HepG2 (cell line): Measurements from ENCODE around the gene MICAL3. TPM values are rescaled to one million over a fixed set of nuclear protein-coding genes. Genes with fewer than 3 reads are reported as not detected.
A peak's percentile ranks its signal among the peaks of the same experiment; 100 is the strongest.

Experiments used
- ATAC-seq: fragments of 200-7000 bp; cut with Tn5 transposase; 3 replicates; pipeline ENCODE4 v1.9.1; 2020; ENCODE audit warnings: mild to moderate bottlenecking, moderate library complexity
- BruUV-seq: library from RNA; stranded (reverse); fragments of 400-500 nt; replicated peaks from 2 replicates; lab custom pipeline; 2021; lab: Mats Ljungman, UMichigan
- CTCF ChIA-PET: fragments of 300-600 bp; formaldehyde crosslinking; extraction: SDS; loops from one replicate; lab custom pipeline; 2021; ENCODE audit warnings: low total read pairs, inconsistent platforms, low intra/inter-chr PET ratio; lab: Yijun Ruan, JAX
- POLR2A ChIA-PET: fragments of 350-600 bp; sonication (Branson Sonifier 250); formaldehyde crosslinking; loops from one replicate; lab custom pipeline; 2020; ENCODE audit warnings: antibody characterized with exemption, inconsistent platforms; lab: Yijun Ruan, JAX
- DNase-seq: peaks from one replicate; pipeline ENCODE4 v3.0.0-alpha.2; 2015; ENCODE audit warnings: low spot score
- FAIRE-seq: peaks from 3 replicates; lab custom pipeline; 2011; peaks lifted over from hg19 to GRCh38; lab: Jason Lieb, UNC
- H2AFZ ChIP-seq: one replicate; pipeline ENCODE4 v1.6.1; 2011; ENCODE audit warnings: low read length, inconsistent platforms
- H3K27ac ChIP-seq: fragments of 300-600 bp; 3 replicates; pipeline ENCODE4 v1.8.0; 2011; ENCODE audit warnings: mixed run types, mild to moderate bottlenecking, mixed read lengths, low read length, inconsistent platforms; ENCODE audit not compliant: insufficient read depth; ENCODE audit errors: extremely low read length
- H3K27me3 ChIP-seq, 2 experiments: fragments of 200-600 bp in 1 of 2; 2 replicates in 1 of 2; 3 replicates in 1 of 2; pipeline versions ENCODE4 v1.6.0 to v1.8.0; 2011; ENCODE audit warnings: low read length in 2 of 2, mild to moderate bottlenecking in 2 of 2, moderate library complexity in 2 of 2, inconsistent platforms in 1 of 2; ENCODE audit not compliant: insufficient read depth in 2 of 2, control insufficient read depth in 1 of 2
- H3K36me3 ChIP-seq, 2 experiments: fragments of 200-600 bp in 1 of 2; replicated peaks in 1 of 2; 2 replicates in 1 of 2; 3 replicates in 1 of 2; pipeline versions ENCODE4 v1.5.1 to v1.8.0; 2011; ENCODE audit warnings: low read length in 2 of 2, inconsistent platforms in 1 of 2; ENCODE audit not compliant: insufficient read depth in 2 of 2, control insufficient read depth in 1 of 2
- H3K4me1 ChIP-seq: 2 replicates; pipeline ENCODE4 v1.5.1; 2012; ENCODE audit warnings: low read length, inconsistent platforms; ENCODE audit not compliant: insufficient read depth
- H3K4me2 ChIP-seq: 2 replicates; pipeline ENCODE4 v1.6.0; 2011; ENCODE audit warnings: low read depth, low read length, inconsistent platforms
- H3K4me3 ChIP-seq, 3 experiments: fragments of 200-600 bp in 1 of 3; sonication (generic), shearing (Covaris generic) in 1 of 3; replicated peaks in 1 of 3; 2 replicates each; pipeline ENCODE4 v1.5.1; 2011 to 2016; ENCODE audit warnings: low read length in 3 of 3, inconsistent platforms in 2 of 3, low read depth in 2 of 3, mild to moderate bottlenecking in 2 of 3, control low read depth in 1 of 3, mixed read lengths in 1 of 3; ENCODE audit not compliant: insufficient read depth in 1 of 3
- H3K79me2 ChIP-seq: one replicate; pipeline ENCODE4 v1.6.1; 2011; ENCODE audit warnings: low read length, inconsistent platforms; ENCODE audit not compliant: insufficient read depth
- H3K9ac ChIP-seq: 2 replicates; pipeline ENCODE4 v1.6.0; 2011; ENCODE audit warnings: mild to moderate bottlenecking, low read depth, low read length, inconsistent platforms; ENCODE audit not compliant: insufficient read depth
- H3K9me3 ChIP-seq: 2 replicates; pipeline ENCODE4 v1.5.1; 2012; ENCODE audit warnings: mild to moderate bottlenecking, low read length
- H4K20me1 ChIP-seq: 2 replicates; pipeline ENCODE4 v1.6.0; 2011; ENCODE audit warnings: inconsistent platforms, mild to moderate bottlenecking, low read length, moderate library complexity; ENCODE audit not compliant: insufficient read depth
- ARID3A ChIP-seq: IDR thresholded peaks from 2 replicates; pipeline ENCODE4 v1.6.1; 2012; ENCODE audit warnings: low read depth, low read length, improper control_type of control experiment
- EHMT2 ChIP-seq: fragments of 200-600 bp; sonication (generic); IDR thresholded peaks from 2 replicates; pipeline ENCODE4 v1.7.0; 2017; ENCODE audit warnings: antibody characterized with exemption, low read depth, low read length, borderline replicate concordance
- EP300 ChIP-seq, 3 experiments: sonication (generic) in 1 of 3; formaldehyde crosslinking in 1 of 3; IDR thresholded peaks; 2 replicates each; pipeline versions ENCODE4 v1.5.1 to v1.6.1; 2011 to 2020; ENCODE audit warnings: low read depth in 2 of 3, low read length in 2 of 3, borderline replicate concordance in 1 of 3, improper control_type of control experiment in 1 of 3, mild to moderate bottlenecking in 1 of 3, missing genetic modification reagents in 1 of 3, moderate library complexity in 1 of 3
- FOXA3 ChIP-seq: IDR thresholded peaks from 2 replicates; pipeline ENCODE4 v1.6.1; 2016; ENCODE audit warnings: missing genetic modification reagents, missing compliant biosample characterization
- FOXK2 ChIP-seq: fragments of 450-650 bp; IDR thresholded peaks from 2 replicates; pipeline ENCODE4 v1.6.1; 2016
- FOXP4 ChIP-seq: sonication (generic); formaldehyde crosslinking; IDR thresholded peaks from 2 replicates; pipeline ENCODE4 v1.4.0; 2020; ENCODE audit warnings: missing genetic modification reagents
- GFI1 ChIP-seq: sonication (generic); formaldehyde crosslinking; IDR thresholded peaks from 2 replicates; pipeline ENCODE4 v1.5.0; 2020; ENCODE audit warnings: missing genetic modification reagents, mild to moderate bottlenecking, borderline replicate concordance
- HMGXB4 ChIP-seq, 2 experiments: sonication (generic) in 1 of 2; formaldehyde crosslinking in 1 of 2; IDR thresholded peaks; 2 replicates each; pipeline versions ENCODE4 v1.4.0 to v1.6.1; 2018 to 2020; ENCODE audit warnings: missing genetic modification reagents in 2 of 2, borderline replicate concordance in 1 of 2, low read depth in 1 of 2, mild to moderate bottlenecking in 1 of 2, missing biosample characterization in 1 of 2
- KAT2B ChIP-seq: fragments of 150-350 bp; IDR thresholded peaks from 2 replicates; pipeline ENCODE4 v1.6.1; 2014; ENCODE audit warnings: low read depth, low read length, borderline replicate concordance
- LCORL ChIP-seq, 2 experiments: fragments of 450-650 bp in 1 of 2; sonication (generic) in 1 of 2; formaldehyde crosslinking in 1 of 2; IDR thresholded peaks; 2 replicates each; pipeline versions ENCODE4 v1.5.0 to v1.6.1; 2017 to 2020; ENCODE audit warnings: antibody characterized with exemption in 1 of 2, missing genetic modification reagents in 1 of 2
- STAT5B ChIP-seq: sonication (generic); formaldehyde crosslinking; IDR thresholded peaks from 2 replicates; pipeline ENCODE4 v1.4.0; 2020; ENCODE audit warnings: missing genetic modification reagents
- ZBED4 ChIP-seq: sonication (generic); formaldehyde crosslinking; IDR thresholded peaks from 2 replicates; pipeline ENCODE4 v1.4.0; 2020; ENCODE audit warnings: missing genetic modification reagents, borderline replicate concordance
- ZNF607 ChIP-seq: sonication (generic); formaldehyde crosslinking; IDR thresholded peaks from 2 replicates; pipeline ENCODE4 v1.5.1; 2020; ENCODE audit warnings: missing genetic modification reagents, mild to moderate bottlenecking, borderline replicate concordance
- WGBS: methylation state at CpG from one replicate; pipeline ENCODE4 v1.1.6; 2017; ENCODE audit warnings: low lambda C conversion rate; 5-methylcytosine and 5-hydroxymethylcytosine counted together
- in situ Hi-C: cut with HindIII; loops from 2 replicates; pipeline ENCODE4 v1.10.0; 2017; ENCODE audit warnings: low pct_unique_long_range_greater_than_20kb; ENCODE audit not compliant: extremely low pct_ligation_motif_present
- intact Hi-C: fragments of 100-400 bp; cut with micrococcal nuclease; formaldehyde crosslinking; loops from one replicate; pipeline ENCODE4 v1.10.0; 2022; ENCODE audit not compliant: unreplicated experiment
- polyA plus RNA-seq, 8 experiments: library from polyadenylated mRNA; depleted of rRNA in 3 of 8; stranded (reverse) in 7 of 8; unstranded in 1 of 8; fragments of >200 nt; fragmentation: Illumina TruSeq in 4 of 8; extraction: Trizol in 4 of 8; gene quantifications; 2 replicates each; pipeline versions ENCODE4 v1.2.1 to v1.2.3, GENCODE V29; 2011 to 2016; ENCODE audit warnings: low read depth in 4 of 8, missing spikeins in 1 of 8, mixed read lengths in 1 of 8; ENCODE audit not compliant: insufficient read depth in 1 of 8
- total RNA-seq, 5 experiments: library from RNA; depleted of rRNA; stranded (reverse); fragments of >200 nt; fragmentation: Illumina TruSeq; extraction: Trizol; gene quantifications; 2 replicates each; pipeline ENCODE4 v1.2.3, GENCODE V29; 2016; ENCODE audit warnings: low read depth in 1 of 5

The MICAL3 gene
- total and polyA plus RNA-seq, 2 of the 13 experiments (the other 11 are each of a cell fraction or from before 2014, with no cell fraction given), result 5.3 to 12.5 TPM

GRCh38 chr22:17761138-17761488, 263.2 kb downstream of the MICAL3 start:
- intact Hi-C loops (loop anchor here (2.0 kb wide), 1 partner anchor 26 kb away; no protein-coding TSS in a partner anchor), in situ Hi-C loops (no loop called here)
- CTCF ChIA-PET, result no interaction called here
- H3K4me3 ChIP-seq, result peak overlapping the region; percentile 23 to 46 (median 32); a peak in 5 of 6 replicates
- 5% methylated on average over 4 of the region's 4 CpGs for WGBS
- H3K4me2 ChIP-seq, result peak overlapping the region; percentile 59
- H3K4me1 ChIP-seq, result peaks cover 48% of the 10 kb centered on the region
- POLR2A ChIA-PET, result interaction anchor here (1.1 to 4.2 kb wide), 4 partner anchors 12 to 26 kb away, joined by 3 to 19 read pairs (median 10); partner anchors contain the start of gene BID
- H3K79me2 ChIP-seq, result peaks cover 26% of the 10 kb centered on the region
- DNase-seq (peak; percentile 73), ATAC-seq (peak; percentile 86), FAIRE-seq (peak; percentile 79)
- peak overlapping the region; percentile 79 for H3K27ac ChIP-seq
- H2AFZ ChIP-seq, result no peak overlapping the region
- no peaks in the 10 kb centered on the region for H3K36me3 ChIP-seq
- no peaks in the 10 kb centered on the region for H3K27me3 ChIP-seq
- no peaks in the 10 kb centered on the region for H4K20me1 ChIP-seq
- peak overlapping the region; percentile 36 for H3K9ac ChIP-seq
- BruUV-seq, result no TSS peak
- no peaks in the 10 kb centered on the region for H3K9me3 ChIP-seq
- TF ChIP-seq ZBED4 (no peak), EP300 (IDR thresholded peaks at IDR 0.05; ENCODE audit: low read depth in 2 of 2, low read length in 2 of 2) (peak in 1 of 2 experiments; percentile 51; a peak in 2 of 4 replicates), EP300 (CRISPR knock-in tag; IDR thresholded peaks at IDR 0.05; ENCODE audit: borderline replicate concordance) (no peak), FOXP4 (CRISPR knock-in tag) (peak; percentile 66), LCORL (IDR thresholded peaks at IDR 0.05) (no peak), LCORL (CRISPR knock-in tag; IDR thresholded peaks at IDR 0.05) (peak; percentile 13; the same call in 1 of the 2 replicates), FOXK2 (no peak), HMGXB4 (CRISPR knock-in tag; IDR thresholded peaks at IDR 0.05; ENCODE audit: borderline replicate concordance in 1 of 2, low read depth in 1 of 2) (no peak), ARID3A (peak; percentile 74), EHMT2 (no peak), FOXA3 (CRISPR knock-in tag) (peak; percentile 59; the same call in 1 of the 2 replicates), STAT5B (no peak), KAT2B (no peak), ZNF607 (CRISPR knock-in tag) (no peak), GFI1 (peak; percentile 47; the same call in 1 of the 2 replicates)
